Activated CD8-positive, alpha-beta T cell treated with anti-CD3 and anti-CD28 coated beads, Interleukin-2, amount 10 ng/mL, durations not matched to agents 7 days and 5 days (primary cell): Measurements from ENCODE around the gene FRAS1. TPM values are rescaled to one million over a fixed set of nuclear protein-coding genes. Genes with fewer than 3 reads are reported as not detected.

ENCODE experiments used
- ATAC-seq: fragments of 150-1000 bp; cut with Tn5 transposase; one replicate; pipeline ENCODE4 v1.10.0; 2021; ENCODE audit warnings: moderate library complexity
- CTCF ChIA-PET: fragments of 350-600 bp; sonication (Branson Sonifier 250); formaldehyde crosslinking; loops from one replicate; lab custom pipeline; 2021; ENCODE audit warnings: antibody characterized with exemption; lab: Charles Lee
- POLR2A ChIA-PET: fragments of 350-600 bp; sonication (Branson Sonifier 250); formaldehyde crosslinking; loops from one replicate; lab custom pipeline; 2021; ENCODE audit warnings: antibody characterized with exemption; lab: Charles Lee
- DNase-seq: peaks from one replicate; pipeline ENCODE4 v3.0.0-alpha.2; 2020
- H3K27ac Mint-ChIP-seq: one replicate; pipeline ENCODE4 v1.8.0; 2021; ENCODE audit warnings: mild to moderate bottlenecking, mixed read lengths
- H3K27me3 Mint-ChIP-seq: one replicate; pipeline ENCODE4 v1.8.0; 2021; ENCODE audit warnings: low read depth, mixed read lengths
- H3K36me3 Mint-ChIP-seq: one replicate; pipeline ENCODE4 v1.8.0; 2021; ENCODE audit warnings: low read depth, mixed read lengths
- H3K4me1 Mint-ChIP-seq: one replicate; pipeline ENCODE4 v1.8.0; 2021; ENCODE audit warnings: low read depth, mixed read lengths
- H3K4me3 Mint-ChIP-seq: one replicate; pipeline ENCODE4 v1.8.0; 2021; ENCODE audit warnings: mild to moderate bottlenecking, mixed read lengths
- H3K9me3 Mint-ChIP-seq: one replicate; pipeline ENCODE4 v1.8.0; 2022; ENCODE audit warnings: mixed read lengths; ENCODE audit not compliant: insufficient read depth
- total RNA-seq, 2 experiments: library from RNA; stranded (reverse); gene quantifications; one replicate each; pipeline ENCODE4 v1.2.3, GENCODE V29; 2021

The FRAS1 gene
- total RNA-seq, 2 experiments from 2014 or later, result 0.08 TPM; not detected in 1

DNA sequence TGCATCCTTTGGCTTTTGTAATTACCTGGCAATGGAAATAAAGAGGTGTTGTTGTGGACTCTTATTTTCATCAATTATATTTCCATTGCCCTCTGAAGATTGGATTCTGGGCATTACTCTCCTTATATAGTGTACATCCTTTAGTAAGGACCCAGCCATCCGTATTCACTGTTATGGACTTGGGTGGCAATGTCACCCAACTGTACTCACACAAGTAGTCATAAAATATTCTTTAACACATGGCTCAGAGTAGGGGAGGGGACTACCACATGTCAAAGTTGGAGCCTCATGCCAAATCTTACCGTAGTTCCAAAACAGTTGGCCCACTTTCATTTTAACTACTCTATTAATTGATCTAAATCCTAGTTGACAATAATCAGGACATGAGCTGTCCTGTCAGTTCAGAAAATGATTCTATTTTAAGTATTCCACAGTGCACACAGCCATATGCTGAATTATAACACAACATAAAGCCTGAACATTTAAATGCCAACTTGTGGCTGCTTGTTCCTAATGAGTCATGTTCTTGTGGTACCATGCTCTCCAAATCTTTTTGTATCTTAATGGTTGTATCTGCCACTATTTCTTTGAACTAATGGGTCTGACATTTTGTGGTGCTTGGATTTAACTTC is 4.9 kb downstream of the FRAS1 start:
- Mint-ChIP-seq H3K4me3 (no peak overlapping the region), H3K4me1 (peaks cover 24% of the 10 kb centered on the region), H3K36me3 (no peaks in the 10 kb centered on the region), H3K27me3 (peaks cover 53% of the 10 kb centered on the region), H3K9me3 (no peaks in the 10 kb centered on the region), H3K27ac (no peak overlapping the region)
- CTCF ChIA-PET, result no interaction called here
- DNase-seq, result no peak
- POLR2A ChIA-PET, result no interaction called here
- ATAC-seq, result no peak

GRCh38 chr4:78065508-78066192 is 8.5 kb downstream of the FRAS1 start:
- no peak for DNase-seq
- Mint-ChIP-seq H3K27me3 (peaks cover 38% of the 10 kb centered on the region), H3K36me3 (no peaks in the 10 kb centered on the region), H3K27ac (no peak overlapping the region), H3K4me3 (no peak overlapping the region), H3K9me3 (no peaks in the 10 kb centered on the region), H3K4me1 (no peaks in the 10 kb centered on the region)
- ATAC-seq, result no peak
- CTCF ChIA-PET, result no interaction called here
- POLR2A ChIA-PET, result no interaction called here

GRCh38 chr4:78068481-78068880 is 11.4 kb downstream of the FRAS1 start:
- ATAC-seq (no peak), DNase-seq (no peak)
- CTCF ChIA-PET, result interaction anchor here (1.9 kb wide), 1 partner anchor 9 kb away, joined by 7 read pairs; no protein-coding TSS in a partner anchor
- Mint-ChIP-seq H3K36me3 (no peaks in the 10 kb centered on the region), H3K27ac (no peak overlapping the region), H3K4me3 (no peak overlapping the region), H3K27me3 (peaks cover 22% of the 10 kb centered on the region), H3K9me3 (no peaks in the 10 kb centered on the region), H3K4me1 (no peaks in the 10 kb centered on the region)
- POLR2A ChIA-PET, result no interaction called here

DNA sequence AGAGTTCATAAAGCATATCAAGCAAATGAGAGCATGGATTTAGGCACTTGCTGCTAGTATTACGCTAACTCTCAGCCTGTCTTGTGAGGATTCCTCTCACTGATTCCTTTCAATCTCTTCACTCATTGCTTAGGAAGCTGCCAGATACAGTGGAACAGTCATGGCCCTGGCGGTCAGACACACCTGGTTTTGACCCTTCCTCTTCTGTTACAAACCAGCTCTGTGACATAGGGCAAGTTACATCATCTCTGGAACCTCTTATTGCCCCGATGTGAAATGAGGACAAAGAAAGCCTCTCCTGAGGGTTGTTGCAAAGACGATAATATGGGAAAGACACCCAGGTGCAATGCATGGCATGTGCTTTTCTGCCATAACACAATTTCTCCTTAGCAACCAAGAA is 12.2 kb downstream of the FRAS1 start:
- CTCF ChIA-PET, result interaction anchor here (1.9 kb wide), 1 partner anchor 10 kb away, joined by 7 read pairs; no protein-coding TSS in a partner anchor

DNA sequence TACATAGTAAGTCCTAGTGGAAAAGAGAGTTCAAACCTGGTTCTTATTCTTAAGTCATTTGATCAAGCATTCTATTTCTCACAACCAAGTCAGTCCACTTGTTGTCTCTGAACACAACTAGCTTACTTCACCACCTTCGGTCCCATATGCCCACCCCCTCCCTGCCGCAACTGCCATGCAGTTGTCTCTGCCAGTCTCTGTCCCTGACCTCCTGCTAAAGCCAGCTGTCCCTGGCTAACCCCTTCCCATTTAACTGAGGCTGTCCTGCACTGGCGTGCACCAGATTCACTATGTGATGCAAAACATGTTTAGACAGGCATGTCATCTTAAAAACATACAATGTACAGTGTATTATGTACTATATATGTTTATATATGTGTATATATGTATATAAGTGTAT is 12.7 kb downstream of the FRAS1 start:
- no peak for DNase-seq
- POLR2A ChIA-PET, result no interaction called here
- H3K27ac Mint-ChIP-seq, result no peak overlapping the region
- ATAC-seq, result no peak
- H3K27me3 Mint-ChIP-seq, result peaks cover 25% of the 10 kb centered on the region
- no peak overlapping the region for H3K4me3 Mint-ChIP-seq
- CTCF ChIA-PET, result interaction anchor here (1.9 kb wide), 1 partner anchor 10 kb away, joined by 7 read pairs; no protein-coding TSS in a partner anchor
- H3K4me1 Mint-ChIP-seq, result no peaks in the 10 kb centered on the region
- no peaks in the 10 kb centered on the region for H3K36me3 Mint-ChIP-seq
- no peaks in the 10 kb centered on the region for H3K9me3 Mint-ChIP-seq

More for the DNA sequence above, 12.2 kb downstream of the FRAS1 start:
- POLR2A ChIA-PET, result no interaction called here
- Mint-ChIP-seq H3K4me3 (no peak overlapping the region), H3K36me3 (no peaks in the 10 kb centered on the region), H3K27ac (no peak overlapping the region), H3K4me1 (no peaks in the 10 kb centered on the region), H3K27me3 (peaks cover 22% of the 10 kb centered on the region), H3K9me3 (no peaks in the 10 kb centered on the region)
- DNase-seq, result no peak
- ATAC-seq, result no peak

- CTCF ChIA-PET, result no interaction called here
- Mint-ChIP-seq H3K27ac (no peak overlapping the region), H3K36me3 (no peaks in the 10 kb centered on the region), H3K4me1 (no peaks in the 10 kb centered on the region), H3K27me3 (peaks cover 30% of the 10 kb centered on the region), H3K9me3 (no peaks in the 10 kb centered on the region), H3K4me3 (no peak overlapping the region)
- DNase-seq, result no peak
- no peak for ATAC-seq
- POLR2A ChIA-PET, result no interaction called here
Observed at GRCh38 chr4:78070731-78071282, 13.7 kb downstream of the FRAS1 start.

- Mint-ChIP-seq H3K36me3 (no peaks in the 10 kb centered on the region), H3K9me3 (no peaks in the 10 kb centered on the region), H3K27ac (no peak overlapping the region), H3K27me3 (peaks cover 28% of the 10 kb centered on the region), H3K4me1 (no peaks in the 10 kb centered on the region), H3K4me3 (no peak overlapping the region)
- no peak for ATAC-seq
- ChIA-PET POLR2A (no interaction called here), CTCF (no interaction called here)
- DNase-seq, result no peak
Observed at GRCh38 chr4:78074759-78075158, 17.6 kb downstream of the FRAS1 start.

GRCh38 chr4:78075986-78076385 is 18.9 kb downstream of the FRAS1 start:
- H3K27me3 Mint-ChIP-seq, result peaks cover 31% of the 10 kb centered on the region
- no peaks in the 10 kb centered on the region for H3K36me3 Mint-ChIP-seq
- no peak overlapping the region for H3K4me3 Mint-ChIP-seq
- ChIA-PET POLR2A (no interaction called here), CTCF (no interaction called here)
- DNase-seq (no peak), ATAC-seq (no peak)
- no peaks in the 10 kb centered on the region for H3K4me1 Mint-ChIP-seq
- H3K27ac Mint-ChIP-seq, result no peak overlapping the region
- no peaks in the 10 kb centered on the region for H3K9me3 Mint-ChIP-seq

DNA sequence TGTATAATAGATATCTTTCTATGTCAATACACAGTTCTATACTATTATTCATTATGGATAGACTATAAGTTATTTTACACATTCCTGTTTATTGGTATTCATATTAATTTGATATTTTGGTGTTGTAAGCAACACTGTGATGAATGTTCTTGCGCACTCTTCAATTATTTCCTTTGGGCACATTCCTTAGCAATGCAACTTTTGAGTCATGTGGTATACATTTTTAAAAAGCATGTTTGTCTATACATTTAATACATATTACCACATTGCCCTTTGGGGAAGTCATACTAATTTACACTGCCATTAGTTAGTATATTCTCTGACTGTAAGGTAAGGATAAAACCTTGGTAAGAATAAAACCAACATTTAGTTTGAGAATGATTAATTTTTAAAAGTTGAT is 21.0 kb downstream of the FRAS1 start:
- DNase-seq (no peak), ATAC-seq (no peak)
- Mint-ChIP-seq H3K4me1 (no peaks in the 10 kb centered on the region), H3K4me3 (no peak overlapping the region), H3K36me3 (no peaks in the 10 kb centered on the region), H3K27me3 (peaks cover 32% of the 10 kb centered on the region), H3K27ac (no peak overlapping the region), H3K9me3 (no peaks in the 10 kb centered on the region)
- CTCF ChIA-PET, result no interaction called here
- POLR2A ChIA-PET, result no interaction called here

- Mint-ChIP-seq H3K9me3 (no peaks in the 10 kb centered on the region), H3K27ac (no peak overlapping the region), H3K36me3 (no peaks in the 10 kb centered on the region), H3K4me3 (no peak overlapping the region), H3K4me1 (no peaks in the 10 kb centered on the region), H3K27me3 (peaks cover 34% of the 10 kb centered on the region)
- ATAC-seq (no peak), DNase-seq (no peak)
- POLR2A ChIA-PET, result no interaction called here
- CTCF ChIA-PET, result no interaction called here
Observed at GRCh38 chr4:78079726-78080430, 22.8 kb downstream of the FRAS1 start.

DNA sequence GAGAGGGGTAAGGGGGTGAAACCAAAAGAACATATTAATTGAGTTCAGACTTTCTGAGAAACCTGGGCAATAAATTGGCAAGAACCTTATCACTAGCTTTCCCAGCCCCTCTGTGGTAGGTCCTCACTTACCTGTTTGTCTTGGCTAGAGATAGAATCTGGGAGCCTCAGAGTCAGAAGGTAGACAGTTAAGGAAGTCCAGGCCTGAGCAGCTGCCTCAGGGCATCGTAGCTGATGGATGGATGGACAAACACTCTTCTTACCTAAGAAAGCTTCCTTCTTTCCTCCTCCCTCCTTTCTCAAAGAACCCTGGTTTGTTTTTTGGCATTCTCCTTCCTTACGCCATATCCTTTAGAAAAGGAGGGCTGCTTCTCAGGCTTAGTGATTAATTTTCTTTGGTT is 24.4 kb downstream of the FRAS1 start:
- Mint-ChIP-seq H3K36me3 (no peaks in the 10 kb centered on the region), H3K9me3 (no peaks in the 10 kb centered on the region), H3K4me1 (no peaks in the 10 kb centered on the region), H3K27me3 (peaks cover 35% of the 10 kb centered on the region), H3K4me3 (no peak overlapping the region), H3K27ac (no peak overlapping the region)
- POLR2A ChIA-PET, result no interaction called here
- CTCF ChIA-PET, result no interaction called here
- ATAC-seq (no peak), DNase-seq (no peak)

GRCh38 chr4:78083035-78083434 is 25.9 kb downstream of the FRAS1 start:
- ATAC-seq, result no peak
- POLR2A ChIA-PET, result no interaction called here
- H3K27ac Mint-ChIP-seq, result no peak overlapping the region

More at GRCh38 chr4:78083035-78083434, 25.9 kb downstream of the FRAS1 start:
- CTCF ChIA-PET, result no interaction called here
- H3K4me1 Mint-ChIP-seq, result no peaks in the 10 kb centered on the region
- DNase-seq, result no peak
- H3K27me3 Mint-ChIP-seq, result peaks cover 30% of the 10 kb centered on the region
- H3K9me3 Mint-ChIP-seq, result no peaks in the 10 kb centered on the region
- H3K36me3 Mint-ChIP-seq, result no peaks in the 10 kb centered on the region
- H3K4me3 Mint-ChIP-seq, result no peak overlapping the region
